ENCODE results near the gene SAE1. TPM values are rescaled to one million over a fixed set of nuclear protein-coding genes. Genes with fewer than 3 reads are reported as not detected.

Gene SAE1
- total and polyA plus RNA-seq, 2 experiments from 2014 or later: 115 to 236 TPM

DNA sequence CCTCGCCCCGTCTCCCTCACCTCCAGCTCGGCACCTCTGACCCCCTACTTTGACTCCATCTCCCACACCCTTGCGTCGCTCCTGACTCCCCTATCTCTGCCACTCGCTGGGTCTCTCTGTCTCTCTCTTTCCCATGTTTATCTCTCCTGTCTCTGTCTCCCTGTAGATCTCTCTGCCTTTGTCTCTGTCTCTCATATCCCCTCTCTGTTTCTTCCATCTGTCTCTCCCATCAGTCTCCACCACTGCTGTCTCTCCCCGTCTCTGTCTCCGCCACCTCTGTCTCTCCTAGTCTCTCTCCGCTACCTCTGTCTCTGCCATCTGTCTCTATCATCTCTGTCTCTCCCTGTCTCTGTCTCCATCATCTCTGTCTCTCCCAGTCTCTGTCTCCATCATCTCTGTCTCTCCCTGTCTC is 112.7 kb downstream of the SAE1 start (continued):
- TF ChIP-seq, protein P1, sequence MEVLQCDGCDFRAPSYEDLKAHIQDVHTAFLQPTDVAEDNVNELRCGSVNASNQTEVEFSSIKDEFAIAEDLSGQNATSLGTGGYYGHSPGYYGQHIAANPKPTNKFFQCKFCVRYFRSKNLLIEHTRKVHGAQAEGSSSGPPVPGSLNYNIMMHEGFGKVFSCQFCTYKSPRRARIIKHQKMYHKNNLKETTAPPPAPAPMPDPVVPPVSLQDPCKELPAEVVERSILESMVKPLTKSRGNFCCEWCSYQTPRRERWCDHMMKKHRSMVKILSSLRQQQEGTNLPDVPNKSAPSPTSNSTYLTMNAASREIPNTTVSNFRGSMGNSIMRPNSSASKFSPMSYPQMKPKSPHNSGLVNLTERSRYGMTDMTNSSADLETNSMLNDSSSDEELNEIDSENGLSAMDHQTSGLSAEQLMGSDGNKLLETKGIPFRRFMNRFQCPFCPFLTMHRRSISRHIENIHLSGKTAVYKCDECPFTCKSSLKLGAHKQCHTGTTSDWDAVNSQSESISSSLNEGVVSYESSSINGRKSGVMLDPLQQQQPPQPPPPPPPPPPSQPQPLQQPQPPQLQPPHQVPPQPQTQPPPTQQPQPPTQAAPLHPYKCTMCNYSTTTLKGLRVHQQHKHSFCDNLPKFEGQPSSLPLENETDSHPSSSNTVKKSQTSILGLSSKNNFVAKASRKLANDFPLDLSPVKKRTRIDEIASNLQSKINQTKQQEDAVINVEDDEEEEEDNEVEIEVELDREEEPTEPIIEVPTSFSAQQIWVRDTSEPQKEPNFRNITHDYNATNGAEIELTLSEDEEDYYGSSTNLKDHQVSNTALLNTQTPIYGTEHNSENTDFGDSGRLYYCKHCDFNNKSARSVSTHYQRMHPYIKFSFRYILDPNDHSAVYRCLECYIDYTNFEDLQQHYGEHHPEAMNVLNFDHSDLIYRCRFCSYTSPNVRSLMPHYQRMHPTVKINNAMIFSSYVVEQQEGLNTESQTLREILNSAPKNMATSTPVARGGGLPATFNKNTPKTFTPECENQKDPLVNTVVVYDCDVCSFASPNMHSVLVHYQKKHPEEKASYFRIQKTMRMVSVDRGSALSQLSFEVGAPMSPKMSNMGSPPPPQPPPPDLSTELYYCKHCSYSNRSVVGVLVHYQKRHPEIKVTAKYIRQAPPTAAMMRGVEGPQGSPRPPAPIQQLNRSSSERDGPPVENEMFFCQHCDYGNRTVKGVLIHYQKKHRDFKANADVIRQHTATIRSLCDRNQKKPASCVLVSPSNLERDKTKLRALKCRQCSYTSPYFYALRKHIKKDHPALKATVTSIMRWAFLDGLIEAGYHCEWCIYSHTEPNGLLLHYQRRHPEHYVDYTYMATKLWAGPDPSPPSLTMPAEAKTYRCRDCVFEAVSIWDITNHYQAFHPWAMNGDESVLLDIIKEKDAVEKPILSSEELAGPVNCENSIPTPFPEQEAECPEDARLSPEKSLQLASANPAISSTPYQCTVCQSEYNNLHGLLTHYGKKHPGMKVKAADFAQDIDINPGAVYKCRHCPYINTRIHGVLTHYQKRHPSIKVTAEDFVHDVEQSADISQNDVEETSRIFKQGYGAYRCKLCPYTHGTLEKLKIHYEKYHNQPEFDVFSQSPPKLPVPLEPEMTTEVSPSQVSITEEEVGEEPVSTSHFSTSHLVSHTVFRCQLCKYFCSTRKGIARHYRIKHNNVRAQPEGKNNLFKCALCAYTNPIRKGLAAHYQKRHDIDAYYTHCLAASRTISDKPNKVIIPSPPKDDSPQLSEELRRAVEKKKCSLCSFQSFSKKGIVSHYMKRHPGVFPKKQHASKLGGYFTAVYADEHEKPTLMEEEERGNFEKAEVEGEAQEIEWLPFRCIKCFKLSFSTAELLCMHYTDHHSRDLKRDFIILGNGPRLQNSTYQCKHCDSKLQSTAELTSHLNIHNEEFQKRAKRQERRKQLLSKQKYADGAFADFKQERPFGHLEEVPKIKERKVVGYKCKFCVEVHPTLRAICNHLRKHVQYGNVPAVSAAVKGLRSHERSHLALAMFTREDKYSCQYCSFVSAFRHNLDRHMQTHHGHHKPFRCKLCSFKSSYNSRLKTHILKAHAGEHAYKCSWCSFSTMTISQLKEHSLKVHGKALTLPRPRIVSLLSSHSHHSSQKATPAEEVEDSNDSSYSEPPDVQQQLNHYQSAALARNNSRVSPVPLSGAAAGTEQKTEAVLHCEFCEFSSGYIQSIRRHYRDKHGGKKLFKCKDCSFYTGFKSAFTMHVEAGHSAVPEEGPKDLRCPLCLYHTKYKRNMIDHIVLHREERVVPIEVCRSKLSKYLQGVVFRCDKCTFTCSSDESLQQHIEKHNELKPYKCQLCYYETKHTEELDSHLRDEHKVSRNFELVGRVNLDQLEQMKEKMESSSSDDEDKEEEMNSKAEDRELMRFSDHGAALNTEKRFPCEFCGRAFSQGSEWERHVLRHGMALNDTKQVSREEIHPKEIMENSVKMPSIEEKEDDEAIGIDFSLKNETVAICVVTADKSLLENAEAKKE (CRISPR knock-in tag; IDR thresholded peaks at IDR 0.05): no peak
- TF ChIP-seq CREB1 (CRISPR knock-in tag; IDR thresholded peaks at IDR 0.05; ENCODE audit: low read depth): no peak
- TF ChIP-seq, protein P2, sequence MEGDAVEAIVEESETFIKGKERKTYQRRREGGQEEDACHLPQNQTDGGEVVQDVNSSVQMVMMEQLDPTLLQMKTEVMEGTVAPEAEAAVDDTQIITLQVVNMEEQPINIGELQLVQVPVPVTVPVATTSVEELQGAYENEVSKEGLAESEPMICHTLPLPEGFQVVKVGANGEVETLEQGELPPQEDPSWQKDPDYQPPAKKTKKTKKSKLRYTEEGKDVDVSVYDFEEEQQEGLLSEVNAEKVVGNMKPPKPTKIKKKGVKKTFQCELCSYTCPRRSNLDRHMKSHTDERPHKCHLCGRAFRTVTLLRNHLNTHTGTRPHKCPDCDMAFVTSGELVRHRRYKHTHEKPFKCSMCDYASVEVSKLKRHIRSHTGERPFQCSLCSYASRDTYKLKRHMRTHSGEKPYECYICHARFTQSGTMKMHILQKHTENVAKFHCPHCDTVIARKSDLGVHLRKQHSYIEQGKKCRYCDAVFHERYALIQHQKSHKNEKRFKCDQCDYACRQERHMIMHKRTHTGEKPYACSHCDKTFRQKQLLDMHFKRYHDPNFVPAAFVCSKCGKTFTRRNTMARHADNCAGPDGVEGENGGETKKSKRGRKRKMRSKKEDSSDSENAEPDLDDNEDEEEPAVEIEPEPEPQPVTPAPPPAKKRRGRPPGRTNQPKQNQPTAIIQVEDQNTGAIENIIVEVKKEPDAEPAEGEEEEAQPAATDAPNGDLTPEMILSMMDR (conservative IDR thresholded peaks at IDR 0.05; ENCODE audit: low read depth in 2 of 2): no peak
- TF ChIP-seq STAT1 (IDR thresholded peaks at IDR 0.05; ENCODE audit: unreplicated experiment): no peak
- TF ChIP-seq ZNF331 (CRISPR knock-in tag; IDR thresholded peaks at IDR 0.05; ENCODE audit: low read depth): no peak

DNA sequence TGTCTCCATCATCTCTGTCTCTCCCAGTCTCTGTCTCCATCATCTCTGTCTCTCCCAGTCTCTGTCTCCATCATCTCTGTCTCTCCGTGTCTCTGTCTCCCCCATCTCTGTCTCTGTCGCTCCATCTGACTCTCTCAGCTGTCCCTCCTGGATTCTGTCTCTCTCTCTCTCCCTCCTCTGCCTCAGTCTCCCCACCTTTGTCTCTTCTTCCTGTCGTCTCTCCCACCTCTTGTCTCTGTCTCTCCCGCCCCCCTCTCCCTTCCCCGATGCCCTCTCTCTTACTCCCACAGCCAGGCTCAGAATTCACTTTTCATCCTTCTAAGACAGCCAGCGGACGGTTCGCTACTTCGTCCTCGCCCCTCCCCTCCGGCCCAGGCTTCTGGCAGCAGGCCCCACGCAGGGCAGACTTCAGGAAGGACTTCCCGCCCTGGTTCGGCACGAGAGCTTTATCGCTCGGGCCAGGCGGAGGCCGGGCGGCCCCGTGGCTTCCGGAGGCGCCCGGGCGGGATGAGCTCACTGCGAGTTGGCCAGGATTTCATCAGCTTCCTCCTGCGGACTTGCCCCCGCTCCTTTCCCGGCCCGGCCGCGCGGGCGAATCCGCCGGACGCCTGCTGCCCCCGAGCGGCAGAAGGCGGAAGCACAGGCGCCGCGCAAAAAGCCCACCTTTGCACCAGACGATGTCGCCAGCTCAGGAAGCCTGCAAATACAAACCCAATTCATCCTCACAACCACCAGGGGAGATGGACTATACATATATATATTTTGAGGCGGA is 113.3 kb downstream of the SAE1 start:
- H3K4me1 Mint-ChIP-seq: peaks cover 19% of the 10 kb centered on the region
- DNase-seq (ENCODE audit: low spot score): peak; percentile 96
- Histone ChIP-seq H3K4me1 (ENCODE audit: insufficient read depth) (peaks cover 23% of the 10 kb centered on the region), H3F3A (replicated peaks; ENCODE audit: low read depth) (peaks cover 41% of the 10 kb centered on the region), H3K4me2 (peak overlapping the region; percentile 83), H3K36me3 (ENCODE audit: insufficient read depth) (no peaks in the 10 kb centered on the region), H3K9me2 (ENCODE audit: insufficient read depth) (no peaks in the 10 kb centered on the region), H3K4me3 (peak overlapping the region; percentile 59), H4K20me1 (replicated peaks; ENCODE audit: insufficient read depth) (no peaks in the 10 kb centered on the region), H2AFZ (0 out of 2 replicates have a peak overlapping the region, but pooled peaks have one; percentile 74), H3K79me2 (replicated peaks; ENCODE audit: insufficient read depth) (no peaks in the 10 kb centered on the region), H3K27me3 (ENCODE audit: insufficient read depth) (peaks cover 35% of the 10 kb centered on the region), H3K27ac (ENCODE audit: low read depth) (peak overlapping the region; percentile 86)
- H3K9me3 Mint-ChIP-seq: peaks cover 3% of the 10 kb centered on the region; the same call in 2 of the 3 replicates
- peak overlapping the region; percentile 70 for H3K4me3 Mint-ChIP-seq
- H3K36me3 Mint-ChIP-seq (ENCODE audit: low read depth): peaks cover 5% of the 10 kb centered on the region; the same call in 1 of the 3 replicates
- H3K27ac Mint-ChIP-seq: peak overlapping the region; percentile 82
- ATAC-seq: peak; percentile 69
- peaks cover 32% of the 10 kb centered on the region for H3K27me3 Mint-ChIP-seq (ENCODE audit: insufficient read depth, low read depth, poor library complexity)
- TF ChIP-seq JUNB (IDR thresholded peaks at IDR 0.05; ENCODE audit: unreplicated experiment) (no peak), CREB1 (CRISPR knock-in tag; IDR thresholded peaks at IDR 0.05; ENCODE audit: low read depth) (no peak; the same call in 1 of the 2 replicates), POLR2AphosphoS5 (IDR thresholded peaks at IDR 0.05; ENCODE audit: low read depth) (peak; percentile 41; the same call in 1 of the 2 replicates), ZNF114 (CRISPR knock-in tag; IDR thresholded peaks at IDR 0.05) (no peak), ZNF331 (CRISPR knock-in tag; IDR thresholded peaks at IDR 0.05; ENCODE audit: low read depth) (no peak)
- TF ChIP-seq, protein P2 (conservative IDR thresholded peaks at IDR 0.05; ENCODE audit: low read depth in 2 of 2): peak; percentile 82 to 96
- TF ChIP-seq, protein P3, sequence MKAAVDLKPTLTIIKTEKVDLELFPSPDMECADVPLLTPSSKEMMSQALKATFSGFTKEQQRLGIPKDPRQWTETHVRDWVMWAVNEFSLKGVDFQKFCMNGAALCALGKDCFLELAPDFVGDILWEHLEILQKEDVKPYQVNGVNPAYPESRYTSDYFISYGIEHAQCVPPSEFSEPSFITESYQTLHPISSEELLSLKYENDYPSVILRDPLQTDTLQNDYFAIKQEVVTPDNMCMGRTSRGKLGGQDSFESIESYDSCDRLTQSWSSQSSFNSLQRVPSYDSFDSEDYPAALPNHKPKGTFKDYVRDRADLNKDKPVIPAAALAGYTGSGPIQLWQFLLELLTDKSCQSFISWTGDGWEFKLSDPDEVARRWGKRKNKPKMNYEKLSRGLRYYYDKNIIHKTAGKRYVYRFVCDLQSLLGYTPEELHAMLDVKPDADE (IDR thresholded peaks at IDR 0.05): 0 out of 2 replicates have a peak, but pooled peaks have one; percentile 61

Data from GM23338 (cell line).